Thymus (tissue), 11 donors: ENCODE results near the gene DENND1B. TPM values are rescaled to one million over a fixed set of nuclear protein-coding genes. Genes with fewer than 3 reads are reported as not detected.
A peak's percentile ranks its signal among the peaks of the same experiment; 100 is the strongest.

Experiments
- DNase-seq, 9 donors: peaks; one replicate each; pipeline ENCODE4 v3.0.0-alpha.2; 2013; ENCODE audit warnings: low spot score in 9 of 9, low read depth in 6 of 9, missing footprints in 1 of 9
- H3K27ac ChIP-seq, 2 donors: one replicate each; pipeline ENCODE4 v1.5.1; 2013; ENCODE audit warnings: control low read depth in 1 of 2, low read depth in 1 of 2, low read length in 1 of 2, mild to moderate bottlenecking in 1 of 2, moderate library complexity in 1 of 2
- H3K27me3 ChIP-seq, 2 donors: one replicate each; pipeline ENCODE4 v1.5.1; 2013; ENCODE audit warnings: low read length in 1 of 2; ENCODE audit not compliant: control insufficient read depth in 2 of 2, insufficient read depth in 1 of 2
- H3K36me3 ChIP-seq, 2 donors: one replicate each; pipeline ENCODE4 v1.5.1; 2013; ENCODE audit warnings: low read length in 1 of 2, mild to moderate bottlenecking in 1 of 2, moderate library complexity in 1 of 2; ENCODE audit not compliant: control insufficient read depth in 2 of 2, insufficient read depth in 2 of 2
- H3K4me1 ChIP-seq, 2 donors: one replicate each; pipeline ENCODE4 v1.5.1; 2013; ENCODE audit warnings: low read length in 2 of 2; ENCODE audit not compliant: control insufficient read depth in 2 of 2, insufficient read depth in 2 of 2
- H3K4me3 ChIP-seq, 2 donors: one replicate each; pipeline ENCODE4 v1.5.1; 2013; ENCODE audit warnings: low read length in 2 of 2, control low read depth in 1 of 2, mild to moderate bottlenecking in 1 of 2
- H3K9me3 ChIP-seq, 2 donors: one replicate each; pipeline ENCODE4 v1.5.1; 2013; ENCODE audit warnings: low read length in 1 of 2, mild to moderate bottlenecking in 1 of 2; ENCODE audit not compliant: control insufficient read depth in 2 of 2, insufficient read depth in 1 of 2
- WGBS: extraction: QIAGEN DNeasy Blood & Tissue Kit; methylation state at CpG from one replicate; pipeline ENCODE4 v1.1.7; 2013; 5-methylcytosine and 5-hydroxymethylcytosine counted together
- polyA plus RNA-seq: library from polyadenylated mRNA; stranded (reverse); fragments of 200-250 nt; gene quantifications from one replicate; pipeline ENCODE4 v1.2.3, GENCODE V29; 2013
- total RNA-seq: library from RNA; stranded (reverse); fragments of 120-200 nt; gene quantifications from one replicate; pipeline ENCODE4 v1.2.4, GENCODE V29; 2013
- donor health status: healthy.

DENND1B gene
- total and polyA plus RNA-seq, 2 donors = 8.8 to 23.5 TPM

DNA sequence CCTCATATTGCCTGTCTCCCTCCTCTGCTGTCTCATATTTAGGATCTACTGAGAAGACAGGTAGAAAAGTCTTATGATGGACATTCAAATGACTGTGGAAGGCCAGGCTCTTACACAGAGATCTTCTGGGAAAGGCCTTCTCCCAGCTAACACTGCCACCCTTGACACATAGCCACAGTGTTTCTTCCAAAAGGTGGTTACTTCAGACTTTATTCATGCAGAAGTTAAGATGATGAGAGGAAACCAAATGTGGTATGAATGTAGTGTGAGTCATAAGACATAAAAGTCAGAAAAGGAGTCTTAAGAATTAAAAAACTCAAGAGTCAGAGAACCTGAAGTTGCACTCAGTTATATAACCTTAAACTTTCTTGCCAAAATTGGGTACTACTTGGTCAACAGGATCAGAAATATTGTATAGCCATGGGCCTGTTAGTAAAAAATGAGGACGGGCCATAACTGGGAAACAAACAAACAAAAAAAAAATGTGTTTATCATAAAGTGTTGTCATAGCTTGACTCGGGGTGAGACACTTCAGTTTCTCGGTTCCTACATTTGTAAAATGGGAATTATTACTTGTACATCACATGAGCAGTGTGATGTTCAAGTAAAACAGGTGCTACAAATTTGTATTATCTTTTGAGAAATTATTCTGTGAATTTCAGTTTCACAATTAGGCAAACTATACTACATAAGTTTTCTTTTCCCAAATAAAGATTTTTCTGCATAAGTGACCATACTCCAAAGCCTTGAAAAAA is 1.2 kb upstream of the DENND1B start:
- DNase-seq = peak in 3 of 9 donors; percentile 23 to 67 (median 30)
- peaks cover 0 to 2% of the 10 kb centered on the region in 2 donors for H3K36me3 ChIP-seq
- H3K4me1 ChIP-seq = peaks cover 10 to 19% of the 10 kb centered on the region in 2 donors
- peak overlapping the region; percentile 84 to 94 for H3K27ac ChIP-seq
- no peaks in the 10 kb centered on the region for H3K27me3 ChIP-seq
- no peaks in the 10 kb centered on the region for H3K9me3 ChIP-seq
- WGBS = 87% methylated on average over 3 of the region's 3 CpGs
- H3K4me3 ChIP-seq = no peak overlapping the region

DNA sequence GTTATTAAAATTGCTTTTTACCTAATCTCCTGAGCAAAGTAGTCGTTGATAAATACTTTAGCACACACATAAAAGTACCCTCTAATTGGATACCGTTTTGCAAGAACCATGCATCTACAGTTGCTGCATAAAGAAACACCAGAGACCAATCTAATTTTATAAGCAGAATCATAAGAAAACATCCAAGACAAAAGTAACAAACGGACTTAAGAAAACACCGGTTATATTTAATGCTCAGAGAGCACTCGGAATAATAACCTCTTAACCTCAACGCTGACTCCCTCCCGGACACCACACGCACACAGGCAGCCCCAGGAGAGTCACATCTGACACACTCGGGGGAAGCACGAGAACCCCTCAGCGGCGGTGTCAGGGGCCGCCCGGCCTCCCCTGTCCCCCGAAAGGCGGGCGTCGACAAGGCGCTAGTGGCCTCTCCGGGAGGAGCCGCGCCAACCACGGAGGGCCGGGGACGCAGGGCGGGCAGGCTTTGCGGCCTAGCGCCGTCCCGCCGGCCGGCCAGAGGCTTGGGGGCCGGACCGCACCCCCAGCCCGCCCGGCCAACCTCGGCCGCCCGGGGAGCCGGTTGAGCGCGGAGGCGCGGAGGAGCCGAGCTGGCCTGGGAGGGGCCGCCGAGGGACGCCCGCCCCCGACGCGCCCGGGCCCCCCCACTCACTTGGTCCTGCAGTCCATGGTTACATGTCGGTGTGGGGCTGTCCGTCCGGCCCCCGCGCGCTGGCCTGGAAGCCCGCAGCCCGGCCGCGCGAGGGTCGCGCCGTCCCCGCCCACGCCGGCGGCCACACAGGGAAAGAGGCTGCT is 606 bp downstream of the DENND1B start:
- Histone ChIP-seq H3K9me3 (no peaks in the 10 kb centered on the region), H3K4me1 (peaks cover 10 to 19% of the 10 kb centered on the region in 2 donors), H3K27me3 (no peaks in the 10 kb centered on the region), H3K27ac (peak overlapping the region; percentile 62 to 94), H3K36me3 (peaks cover 0 to 6% of the 10 kb centered on the region in 2 donors), H3K4me3 (peak overlapping the region; percentile 66 to 90)
- WGBS = under 1% methylated on average over 71 of the region's 71 CpGs
- peak in 5 of 9 donors; percentile 32 to 69 (median 36) for DNase-seq

DNA sequence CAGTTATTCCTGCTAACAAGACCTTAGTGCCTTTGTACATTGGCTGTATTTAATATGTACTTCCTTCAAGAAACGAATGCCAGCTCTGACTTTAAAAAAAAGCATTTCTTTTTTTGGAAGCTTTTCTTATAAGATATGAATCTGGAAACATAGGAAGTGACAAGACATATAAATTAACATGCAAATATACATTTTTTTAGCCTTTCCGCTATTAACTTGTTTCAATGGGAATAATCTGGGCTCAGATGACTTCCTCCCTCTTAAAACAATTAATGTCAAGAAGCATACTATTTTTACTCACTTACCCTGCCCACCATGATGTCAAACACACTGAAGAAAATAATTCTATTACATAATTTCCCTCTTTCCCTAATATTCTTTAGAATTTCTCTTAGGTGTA is 1.4 kb downstream of the DENND1B start:
- Histone ChIP-seq H3K4me1 (peaks cover 12 to 19% of the 10 kb centered on the region in 2 donors), H3K9me3 (no peaks in the 10 kb centered on the region), H3K27ac (no peak overlapping the region), H3K27me3 (no peaks in the 10 kb centered on the region), H3K4me3 (peak overlapping the region; percentile 4 to 66), H3K36me3 (peaks cover 0 to 6% of the 10 kb centered on the region in 2 donors)
- 4% methylated on average over 2 of the region's 2 CpGs for WGBS
- DNase-seq = no peak

DNA sequence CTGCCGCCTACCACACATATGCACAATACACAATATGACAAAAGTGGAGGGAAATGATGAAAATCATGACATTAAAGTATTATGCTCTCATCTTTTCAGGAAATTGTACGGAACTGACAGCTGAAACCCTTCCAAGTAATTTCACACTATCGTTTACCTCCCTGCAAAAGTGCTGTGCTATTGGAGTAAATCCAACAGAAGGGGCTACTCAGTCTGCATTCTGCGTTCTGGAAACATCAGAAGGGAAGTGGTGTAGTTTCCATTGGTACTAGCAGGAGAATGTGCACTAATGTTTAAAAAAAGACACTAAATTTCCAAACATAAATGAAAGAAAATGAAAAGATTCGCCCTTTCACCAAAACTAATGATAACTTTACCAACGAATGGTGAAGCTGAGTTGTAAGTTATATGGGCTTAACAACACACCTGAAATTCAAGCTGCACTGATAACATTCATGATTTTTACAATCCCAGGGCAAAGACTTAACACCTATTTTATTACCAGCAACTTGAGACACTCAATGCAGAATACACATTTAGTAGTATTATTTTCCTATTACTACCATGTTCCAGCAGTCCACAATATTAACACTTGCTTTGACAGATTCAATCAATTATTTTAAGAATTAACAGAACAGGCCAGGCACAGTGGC is 3.2 kb downstream of the DENND1B start:
- no peak overlapping the region for H3K4me3 ChIP-seq
- 67% methylated on average over 6 of the region's 6 CpGs for WGBS
- peaks cover 16 to 24% of the 10 kb centered on the region in 2 donors for H3K4me1 ChIP-seq

DNA sequence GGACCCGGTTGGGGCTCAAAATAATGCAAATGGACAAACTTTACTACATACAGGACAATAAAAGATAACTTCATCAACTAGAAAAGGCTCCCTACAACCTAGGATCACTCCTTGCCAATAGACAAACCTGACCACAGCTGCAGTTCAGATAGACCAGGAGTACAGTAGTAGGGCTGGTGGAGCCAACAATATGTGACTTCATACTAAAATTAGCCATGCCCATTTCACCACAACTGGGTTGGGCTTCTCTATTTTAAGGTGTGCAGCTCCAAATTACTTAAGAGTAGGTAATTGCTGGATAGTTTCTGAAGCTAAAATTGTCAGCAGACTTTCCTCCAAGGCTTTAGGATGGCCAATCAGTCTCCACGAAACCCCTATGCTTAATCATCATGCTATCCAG is 3.9 kb downstream of the DENND1B start:
- H3K4me1 ChIP-seq = peaks cover 16 to 27% of the 10 kb centered on the region in 2 donors
- WGBS = 99% methylated on average over 2 of the region's 2 CpGs

More for the DNA sequence above, 3.2 kb downstream of the DENND1B start:
- H3K9me3 ChIP-seq = no peaks in the 10 kb centered on the region
- peaks cover 0 to 6% of the 10 kb centered on the region in 2 donors for H3K36me3 ChIP-seq
- no peak overlapping the region for H3K27ac ChIP-seq
- no peak for DNase-seq
- H3K27me3 ChIP-seq = no peaks in the 10 kb centered on the region

DNA sequence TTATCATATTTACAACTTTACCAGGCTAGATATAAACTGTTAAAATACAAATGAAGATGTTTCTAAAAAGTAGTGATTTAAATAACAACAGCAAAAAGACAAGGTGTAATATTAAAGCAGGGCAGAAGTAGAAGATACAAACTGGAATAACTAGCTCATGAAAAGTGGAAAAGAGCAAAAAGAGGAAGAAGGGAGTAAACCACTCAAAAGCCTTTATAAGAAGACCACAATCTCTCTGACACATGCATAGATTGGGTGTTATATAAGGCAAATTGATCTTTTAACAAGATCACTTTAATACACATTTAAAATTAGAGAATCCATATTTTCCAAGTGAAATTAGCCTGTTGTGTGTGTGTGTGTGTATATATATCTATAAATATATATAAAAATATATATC is 5.0 kb downstream of the DENND1B start:
- Histone ChIP-seq H3K9me3 (no peaks in the 10 kb centered on the region), H3K27ac (no peak overlapping the region), H3K36me3 (peaks cover 0 to 6% of the 10 kb centered on the region in 2 donors), H3K4me3 (no peak overlapping the region), H3K4me1 (peaks cover 5 to 16% of the 10 kb centered on the region in 2 donors), H3K27me3 (no peaks in the 10 kb centered on the region)
- no peak for DNase-seq

More for the DNA sequence above, 3.9 kb downstream of the DENND1B start:
- Histone ChIP-seq H3K4me3 (no peak overlapping the region), H3K27ac (no peak overlapping the region), H3K9me3 (no peaks in the 10 kb centered on the region), H3K27me3 (no peaks in the 10 kb centered on the region), H3K36me3 (peaks cover 0 to 6% of the 10 kb centered on the region in 2 donors)
- DNase-seq = no peak

DNA sequence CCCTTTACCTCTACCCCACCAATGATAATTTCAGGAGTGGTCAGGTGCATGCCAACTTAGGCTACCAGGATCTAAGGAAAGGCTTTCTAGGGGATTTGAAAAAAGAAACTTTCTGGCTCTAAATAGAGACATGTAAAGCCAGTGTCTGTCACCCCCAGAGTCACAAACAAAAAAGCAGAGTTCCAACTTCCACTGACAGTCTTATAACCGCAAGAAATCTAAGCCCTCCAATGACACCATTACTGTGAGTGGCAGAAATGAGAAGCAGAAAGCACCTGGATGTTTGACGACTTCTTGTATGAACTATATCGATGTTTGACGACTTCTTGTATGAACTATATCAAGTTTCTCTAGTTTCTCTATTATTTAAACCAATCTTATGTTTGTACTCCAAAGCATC is 6.0 kb downstream of the DENND1B start:
- Histone ChIP-seq H3K9me3 (no peaks in the 10 kb centered on the region), H3K4me1 (peaks cover 5 to 15% of the 10 kb centered on the region in 2 donors), H3K27ac (no peak overlapping the region), H3K36me3 (peaks cover 0 to 6% of the 10 kb centered on the region in 2 donors), H3K27me3 (no peaks in the 10 kb centered on the region), H3K4me3 (no peak overlapping the region)
- 89% methylated on average over 4 of the region's 4 CpGs for WGBS
- DNase-seq = peak in 1 of 9 donors; percentile 55

DNA sequence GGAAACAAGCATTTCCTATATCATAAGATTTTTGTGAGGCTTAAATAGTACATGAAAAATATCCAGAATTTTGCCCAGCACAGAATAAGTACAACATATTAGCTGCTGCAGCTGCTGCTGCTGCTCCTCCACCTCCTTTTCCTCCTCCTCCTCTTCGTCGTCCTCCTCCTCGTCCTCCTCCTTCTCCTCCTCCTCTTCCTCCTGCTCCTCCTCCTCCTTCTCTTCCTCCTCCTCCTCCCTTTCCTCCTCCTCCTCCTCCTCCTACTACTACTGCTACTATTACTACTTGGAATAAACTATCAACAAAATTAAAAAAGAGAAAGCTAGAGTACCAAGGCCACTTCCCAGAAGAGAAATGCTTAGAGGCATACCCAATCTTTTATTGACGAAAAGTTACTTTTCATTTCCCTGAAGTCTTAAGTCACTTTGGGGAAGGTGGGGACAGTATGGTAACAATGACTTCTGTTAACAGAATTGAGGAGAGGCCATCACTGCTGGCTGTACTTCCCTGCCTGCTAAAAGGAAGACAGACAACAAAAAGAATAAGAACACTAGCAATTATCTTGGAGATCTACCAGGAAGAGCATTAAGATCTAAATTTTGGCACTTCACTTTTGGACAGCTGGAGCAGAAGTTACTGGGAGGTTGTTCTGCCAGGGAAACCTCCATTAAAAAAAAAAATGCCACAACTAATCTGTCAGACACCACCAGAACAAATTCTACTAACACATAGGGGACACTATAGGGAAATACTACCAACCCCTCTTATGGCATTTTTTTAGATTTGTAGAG is 7.1 kb downstream of the DENND1B start:
- Histone ChIP-seq H3K36me3 (peaks cover 0 to 6% of the 10 kb centered on the region in 2 donors), H3K9me3 (no peaks in the 10 kb centered on the region), H3K4me3 (no peak overlapping the region), H3K27ac (peak overlapping the region in 1 of 2 donors; percentile 15), H3K27me3 (no peaks in the 10 kb centered on the region), H3K4me1 (peaks cover 5 to 15% of the 10 kb centered on the region in 2 donors)
- WGBS = 37% methylated on average over 4 of the region's 4 CpGs
- no peak for DNase-seq
